ENCODE data around the gene RFX2. TPM values are rescaled to one million over a fixed set of nuclear protein-coding genes. Genes with fewer than 3 reads are reported as not detected.

The RFX2 gene
- total RNA-seq, 1 experiment from 2014 or later = 13.7 TPM

DNA sequence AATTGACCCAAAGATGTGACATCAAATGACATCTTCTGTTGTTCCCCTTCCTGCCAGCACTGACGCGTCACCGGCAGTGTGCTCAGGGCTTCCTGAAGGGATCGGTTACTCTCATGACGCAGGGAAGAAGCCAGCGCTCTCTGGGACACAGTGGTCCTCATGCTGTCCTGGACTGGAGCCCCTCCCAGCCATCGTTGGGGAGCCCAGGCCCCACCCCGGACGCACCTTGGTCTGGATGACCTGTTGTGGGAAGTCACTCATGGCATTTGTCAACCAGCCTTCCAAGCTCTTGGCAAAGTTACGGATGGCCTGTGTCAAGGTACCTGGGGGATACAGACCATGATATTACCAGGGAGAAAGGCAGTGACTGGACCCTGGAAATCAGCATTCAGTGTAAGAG, 106.3 kb downstream of the RFX2 start:
- Mint-ChIP-seq H3K36me3 (ENCODE audit: insufficient read depth, unreplicated experiment) (peaks cover 4% of the 10 kb centered on the region), H3K27me3 (ENCODE audit: unreplicated experiment) (no peaks in the 10 kb centered on the region), H3K9me3 (ENCODE audit: low read depth, unreplicated experiment) (no peaks in the 10 kb centered on the region), H3K4me1 (ENCODE audit: low read depth, unreplicated experiment) (no peaks in the 10 kb centered on the region), H3K4me3 (ENCODE audit: low read depth, unreplicated experiment) (no peak overlapping the region), H3K27ac (ENCODE audit: unreplicated experiment) (no peak overlapping the region)
- intact Hi-C loops (cut with micrococcal nuclease; ENCODE audit: unreplicated experiment) = no loop called here
- no peak for TF ChIP-seq CTCF (IDR thresholded peaks at IDR 0.05; ENCODE audit: unreplicated experiment)
- no TSS peak for BruUV-seq (replicated peaks)
- CTCF ChIA-PET = no interaction called here
- DNase-seq = no peak

- no peak for TF ChIP-seq CTCF (IDR thresholded peaks at IDR 0.05; ENCODE audit: unreplicated experiment)
- BruUV-seq (replicated peaks) = no TSS peak
- intact Hi-C loops (cut with micrococcal nuclease; ENCODE audit: unreplicated experiment) = no loop called here
- Mint-ChIP-seq H3K4me3 (ENCODE audit: low read depth, unreplicated experiment) (no peak overlapping the region), H3K27me3 (ENCODE audit: unreplicated experiment) (no peaks in the 10 kb centered on the region), H3K27ac (ENCODE audit: unreplicated experiment) (no peak overlapping the region), H3K36me3 (ENCODE audit: insufficient read depth, unreplicated experiment) (peaks cover 1% of the 10 kb centered on the region), H3K9me3 (ENCODE audit: low read depth, unreplicated experiment) (no peaks in the 10 kb centered on the region), H3K4me1 (ENCODE audit: low read depth, unreplicated experiment) (no peaks in the 10 kb centered on the region)
- no peak for DNase-seq
- CTCF ChIA-PET = no interaction called here
Observed at GRCh38 chr19:6002591-6002990, 107.7 kb downstream of the RFX2 start.

DNA sequence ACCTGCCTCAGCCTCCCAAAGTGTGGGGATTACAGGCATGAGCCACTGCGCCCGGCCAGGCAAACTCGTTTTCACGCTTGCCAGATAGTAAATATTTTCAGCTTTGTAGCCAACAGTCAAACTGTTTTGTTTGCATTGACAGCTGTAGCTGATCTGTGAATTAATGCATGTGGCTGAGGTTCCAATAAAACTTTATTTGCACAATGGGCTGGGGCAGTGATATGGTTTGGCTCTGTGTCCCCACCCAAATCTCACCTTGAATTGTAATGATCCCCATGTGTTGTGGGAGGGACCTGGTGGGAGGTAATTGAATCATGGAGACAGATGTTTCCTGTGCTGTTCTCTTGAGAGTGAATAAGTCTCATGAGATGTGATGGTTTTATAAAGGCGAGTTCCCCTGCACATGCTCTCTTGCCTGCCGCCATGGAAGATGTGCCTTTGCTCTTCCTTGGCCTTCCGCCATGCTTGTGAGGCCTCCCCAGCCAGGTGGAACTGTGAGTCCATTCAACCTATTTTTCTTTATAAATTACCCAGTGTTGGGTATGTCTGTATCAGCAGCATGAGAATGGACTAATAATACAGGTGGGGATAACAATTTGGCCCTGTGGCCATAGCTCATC, 110.0 kb downstream of the RFX2 start:
- H3K27ac Mint-ChIP-seq (ENCODE audit: unreplicated experiment) = no peak overlapping the region
- CTCF ChIA-PET = no interaction called here
- no peaks in the 10 kb centered on the region for H3K9me3 Mint-ChIP-seq (ENCODE audit: low read depth, unreplicated experiment)
- no peak overlapping the region for H3K4me3 Mint-ChIP-seq (ENCODE audit: low read depth, unreplicated experiment)
- intact Hi-C loops (cut with micrococcal nuclease; ENCODE audit: unreplicated experiment) = no loop called here
- no peaks in the 10 kb centered on the region for H3K27me3 Mint-ChIP-seq (ENCODE audit: unreplicated experiment)
- H3K4me1 Mint-ChIP-seq (ENCODE audit: low read depth, unreplicated experiment) = no peaks in the 10 kb centered on the region
- no peaks in the 10 kb centered on the region for H3K36me3 Mint-ChIP-seq (ENCODE audit: insufficient read depth, unreplicated experiment)
- TF ChIP-seq CTCF (IDR thresholded peaks at IDR 0.05; ENCODE audit: unreplicated experiment) = no peak
- DNase-seq = no peak
- BruUV-seq (replicated peaks) = no TSS peak

DNA sequence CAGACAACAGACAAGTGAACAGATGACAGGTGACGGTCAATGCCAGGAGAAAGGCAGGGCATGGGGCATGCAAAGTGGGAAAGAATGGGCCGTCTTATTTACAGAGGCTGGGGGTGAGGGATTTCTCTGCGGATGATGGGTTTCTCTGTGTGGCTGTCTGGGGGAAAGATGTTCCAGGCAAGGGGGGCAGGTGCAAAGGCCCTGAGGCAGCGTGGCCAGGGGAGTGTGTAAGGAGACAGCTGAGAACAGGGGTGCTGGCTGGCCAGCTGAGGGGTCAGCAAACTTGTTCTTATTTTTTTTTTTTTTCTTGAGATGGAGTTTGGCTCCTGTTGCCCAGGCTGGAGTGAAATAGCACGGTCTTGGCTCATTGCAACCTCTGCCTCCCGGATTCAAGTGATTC, 110.6 kb downstream of the RFX2 start:
- H3K9me3 Mint-ChIP-seq (ENCODE audit: low read depth, unreplicated experiment) = no peaks in the 10 kb centered on the region
- no TSS peak for BruUV-seq (replicated peaks)
- CTCF ChIA-PET = no interaction called here
- no peak for TF ChIP-seq CTCF (IDR thresholded peaks at IDR 0.05; ENCODE audit: unreplicated experiment)
- no peak overlapping the region for H3K27ac Mint-ChIP-seq (ENCODE audit: unreplicated experiment)
- H3K27me3 Mint-ChIP-seq (ENCODE audit: unreplicated experiment) = no peaks in the 10 kb centered on the region
- DNase-seq = no peak
- no peaks in the 10 kb centered on the region for H3K36me3 Mint-ChIP-seq (ENCODE audit: insufficient read depth, unreplicated experiment)
- intact Hi-C loops (cut with micrococcal nuclease; ENCODE audit: unreplicated experiment) = no loop called here
- H3K4me1 Mint-ChIP-seq (ENCODE audit: low read depth, unreplicated experiment) = no peaks in the 10 kb centered on the region
- no peak overlapping the region for H3K4me3 Mint-ChIP-seq (ENCODE audit: low read depth, unreplicated experiment)

Measured in Calu3 (cell line).